HG03064 (cell line): ENCODE data around the gene TENM4.

Experiments used
- ATAC-seq: cut with Tn5 transposase; IDR thresholded peaks from one replicate; pipeline ENCODE4 v1.9.1; 2021; ENCODE audit warnings: low read depth; ENCODE audit not compliant: unreplicated experiment

Gene TENM4

DNA sequence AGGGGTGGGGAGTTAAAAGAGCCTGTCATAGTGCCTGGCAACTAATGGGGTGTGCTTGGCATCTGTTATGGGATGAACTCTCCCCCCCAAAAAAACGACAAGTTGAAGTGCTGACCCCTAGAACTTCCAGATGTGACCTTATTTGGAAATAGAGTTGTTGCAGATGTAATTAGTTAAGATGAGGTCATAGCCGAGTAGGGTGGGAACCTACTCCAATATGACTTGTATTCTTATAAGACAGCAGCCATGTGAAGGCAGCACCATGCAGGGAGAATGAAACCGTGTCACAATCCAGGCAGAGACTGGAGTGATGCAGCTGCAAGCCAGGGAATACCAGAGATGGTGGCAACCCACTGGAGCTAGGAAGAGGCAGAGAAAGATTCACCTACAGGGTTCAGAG is 394.5 kb downstream of the TENM4 start:
- no peak for ATAC-seq

DNA sequence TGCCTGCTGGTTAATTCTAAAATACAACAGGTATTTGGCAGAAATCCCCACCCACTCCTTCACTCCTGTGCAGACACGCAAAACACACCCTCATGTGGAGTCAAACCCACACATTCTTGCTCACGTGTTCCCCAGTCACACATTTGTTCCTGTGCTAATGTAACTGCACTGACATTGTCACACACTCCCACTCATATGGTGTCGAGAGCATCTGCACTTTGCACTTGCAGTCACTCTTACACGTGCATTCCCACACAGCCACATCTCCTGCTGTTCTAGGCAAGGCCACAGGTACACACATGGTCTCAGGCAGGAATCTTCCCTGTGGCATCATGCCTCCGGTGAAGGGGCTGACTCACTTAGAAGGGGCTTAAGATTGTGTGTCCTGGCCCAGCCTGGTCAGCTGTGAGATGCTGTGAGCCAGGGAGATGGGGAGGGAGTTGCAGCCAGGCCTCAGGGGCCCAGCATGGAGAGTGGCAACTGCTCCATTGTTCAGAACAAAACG is 395.0 kb downstream of the TENM4 start:
- ATAC-seq, result no peak

- no peak for ATAC-seq
These were observed 395.6 kb downstream of the TENM4 start for GRCh38 chr11:79045018-79045799.

DNA sequence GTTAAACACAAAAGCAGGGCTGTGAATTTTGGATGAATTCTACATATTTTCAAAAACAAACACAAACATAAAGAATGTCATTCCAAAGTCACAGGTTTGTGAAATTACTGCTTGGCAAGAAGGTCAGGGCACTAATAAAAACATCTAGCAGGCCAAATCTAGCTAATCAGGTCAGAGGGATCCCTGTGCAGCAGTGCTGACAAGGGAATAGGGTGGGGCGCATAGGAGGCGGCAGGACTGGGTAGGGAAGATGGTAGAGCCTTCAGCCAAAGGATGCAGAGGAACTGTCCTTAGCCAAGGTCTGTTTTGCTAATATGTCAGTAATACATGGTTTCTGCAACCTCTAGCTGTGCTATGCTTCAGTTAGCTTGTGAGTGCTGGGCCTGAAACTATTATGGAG is 396.6 kb downstream of the TENM4 start:
- ATAC-seq, result no peak

DNA sequence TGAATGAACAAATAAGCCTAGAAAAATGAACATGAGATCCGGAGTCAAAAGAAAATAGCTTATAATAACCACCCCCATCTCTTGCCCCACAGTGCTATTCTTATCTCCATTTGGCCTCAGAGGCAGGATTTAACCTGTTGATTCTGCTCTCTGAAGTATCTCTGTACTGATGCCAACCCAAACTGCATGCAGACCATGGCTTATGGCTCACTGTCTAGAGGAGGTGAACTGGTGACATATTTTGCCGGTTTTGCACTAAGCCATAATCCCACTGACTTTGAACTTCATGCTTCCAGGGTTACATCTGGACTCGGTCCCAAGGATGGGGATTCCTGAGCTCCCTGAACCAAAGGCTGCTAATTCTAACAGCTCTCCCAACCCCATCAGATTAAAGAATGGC is 397.1 kb downstream of the TENM4 start:
- no peak for ATAC-seq

- no peak for ATAC-seq
These were observed 398.0 kb downstream of the TENM4 start for GRCh38 chr11:79042824-79043223.

- ATAC-seq, result no peak
These were observed 400.5 kb downstream of the TENM4 start for GRCh38 chr11:79040348-79040747.

DNA sequence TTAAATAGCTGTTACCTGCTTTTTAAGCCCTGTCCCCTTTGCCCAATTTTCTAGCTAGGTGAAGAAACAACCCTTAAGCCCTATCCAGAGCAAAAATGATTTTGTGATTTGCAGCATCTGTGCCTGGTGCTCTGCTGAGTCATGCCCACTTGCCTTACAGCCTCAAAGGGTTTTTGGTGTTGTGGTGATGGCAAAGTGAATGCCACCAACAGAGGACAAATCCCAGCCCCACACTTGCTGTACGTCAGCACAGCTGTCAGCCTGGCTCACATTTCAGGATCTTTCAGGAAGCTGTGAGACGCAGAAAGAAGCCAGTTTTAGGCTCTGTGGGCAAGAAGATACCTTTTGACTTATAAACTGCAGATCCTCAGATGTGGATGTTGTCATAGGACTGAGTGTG is 401.7 kb downstream of the TENM4 start:
- no peak for ATAC-seq

DNA sequence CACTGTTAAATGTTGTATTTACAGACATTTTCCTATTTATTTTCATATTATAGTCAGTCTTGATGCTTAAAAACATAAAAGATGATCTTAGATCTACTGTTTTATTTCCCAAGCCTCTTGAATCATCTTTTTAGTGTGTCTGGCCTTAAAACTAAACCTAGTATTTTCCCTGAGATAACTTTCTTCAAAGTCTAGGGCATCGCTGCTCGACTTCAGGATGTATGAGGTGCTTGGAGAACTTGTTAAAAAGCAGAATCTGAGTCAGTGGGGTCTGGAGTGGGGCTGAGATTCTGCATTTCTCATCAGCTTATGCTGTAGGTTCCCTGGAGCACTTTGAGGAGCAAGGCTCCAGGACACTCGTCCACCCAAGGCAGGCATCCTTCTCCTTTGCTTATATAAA is 404.9 kb downstream of the TENM4 start:
- no peak for ATAC-seq

- no peak for ATAC-seq
These were observed 407.0 kb downstream of the TENM4 start for GRCh38 chr11:79033833-79034232.

GRCh38 chr11:79030448-79030847 is 410.4 kb downstream of the TENM4 start:
- no peak for ATAC-seq

DNA sequence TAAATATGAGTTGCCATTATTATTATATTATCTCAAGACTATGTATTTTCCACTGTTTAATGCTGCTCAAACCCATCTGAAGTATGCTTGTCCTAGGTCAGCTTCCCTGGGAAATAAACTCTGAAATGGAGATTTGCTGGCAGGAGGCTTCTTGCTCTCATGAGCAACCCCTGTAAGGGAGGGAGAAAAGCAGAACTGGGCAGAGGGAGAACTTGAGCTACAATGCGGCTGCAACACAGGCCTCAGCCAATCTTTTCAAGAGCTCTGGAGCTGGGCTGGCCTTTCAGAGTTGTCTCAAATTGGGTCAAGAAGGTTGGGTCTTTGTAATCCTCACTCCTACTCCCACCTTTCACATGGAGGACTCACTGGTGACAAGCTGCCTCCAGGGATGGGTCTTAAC is 412.6 kb downstream of the TENM4 start:
- no peak for ATAC-seq

- ATAC-seq, result peak; percentile 70
These were observed 413.9 kb downstream of the TENM4 start for GRCh38 chr11:79026803-79027445.

- ATAC-seq, result no peak
These were observed 415.2 kb downstream of the TENM4 start for GRCh38 chr11:79025622-79026021.

DNA sequence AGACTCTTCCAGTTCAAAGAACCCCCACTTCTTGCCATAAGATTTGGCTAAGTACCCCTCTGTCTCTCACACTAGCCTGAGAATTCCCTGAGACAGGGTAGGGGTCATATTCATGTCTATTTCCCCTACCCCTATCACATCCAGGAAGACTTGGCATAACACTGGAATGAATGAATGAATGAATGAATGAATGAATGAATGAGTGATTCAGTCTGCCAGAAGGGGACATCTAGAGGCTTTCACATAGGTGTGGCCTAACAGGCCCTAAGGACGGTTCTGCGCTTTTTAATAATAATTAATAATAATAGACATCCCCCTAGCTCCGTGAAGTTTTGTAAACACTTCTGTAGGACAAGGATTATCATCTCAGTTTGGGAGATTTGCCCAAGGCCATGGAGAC is 415.7 kb downstream of the TENM4 start:
- no peak for ATAC-seq

DNA sequence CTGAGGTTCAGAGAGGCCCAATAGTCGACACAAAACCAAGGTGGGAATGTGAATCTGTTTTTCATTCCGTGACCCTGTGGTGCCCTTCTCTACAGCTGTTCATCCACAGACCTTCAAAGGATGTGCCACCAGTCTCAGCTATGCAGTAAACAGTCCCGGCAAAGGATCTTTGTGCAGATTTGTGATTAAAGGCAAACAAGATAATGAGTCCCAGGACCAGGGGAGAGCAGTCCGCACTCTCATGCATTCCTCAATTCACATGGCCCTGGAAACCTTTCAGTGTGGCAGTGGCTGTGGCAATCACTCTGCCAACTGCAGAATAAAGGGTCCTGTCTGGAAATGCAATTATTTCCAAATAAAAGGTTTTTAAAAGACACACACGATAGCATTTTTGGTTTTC is 418.6 kb downstream of the TENM4 start:
- ATAC-seq, result no peak

- no peak for ATAC-seq
These were observed 419.2 kb downstream of the TENM4 start for GRCh38 chr11:79021601-79022000.

- ATAC-seq, result no peak
These were observed 420.9 kb downstream of the TENM4 start for GRCh38 chr11:79019975-79020374.

- no peak for ATAC-seq
These were observed 421.6 kb downstream of the TENM4 start for GRCh38 chr11:79019277-79019676.

GRCh38 chr11:79018371-79018849 is 422.4 kb downstream of the TENM4 start:
- no peak for ATAC-seq

DNA sequence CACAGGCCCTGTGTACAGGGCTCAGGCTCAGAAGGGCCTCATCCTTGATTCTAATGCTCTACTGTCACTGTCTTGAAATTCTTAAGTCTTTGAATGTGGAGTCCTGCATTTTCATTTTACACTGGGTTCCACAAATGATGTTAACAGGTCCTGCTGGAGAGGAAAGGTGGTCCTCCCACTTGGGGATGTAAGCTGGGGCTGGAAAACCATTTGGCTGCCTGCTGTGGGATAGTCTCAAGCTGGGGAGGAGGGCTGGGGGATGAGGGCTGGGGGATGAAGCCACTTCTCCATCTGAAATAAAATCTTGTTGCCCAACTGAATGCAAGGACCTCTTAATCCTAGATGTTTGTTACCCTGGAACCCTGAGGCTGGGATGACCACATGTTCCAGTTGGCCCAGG is 423.0 kb downstream of the TENM4 start:
- no peak for ATAC-seq

GRCh38 chr11:79013509-79013908 is 427.3 kb downstream of the TENM4 start:
- no peak for ATAC-seq
